PFSK-1 (cell line): ENCODE measurements around the gene PNPLA5.

Experiments
- SIN3A ChIP-seq: IDR thresholded peaks from 2 replicates; pipeline ENCODE4 v1.6.1; 2012; ENCODE audit warnings: mild to moderate bottlenecking, low read length, moderate library complexity, borderline replicate concordance; ENCODE audit not compliant: insufficient read depth
- TAF1 ChIP-seq: IDR thresholded peaks from 2 replicates; pipeline ENCODE4 v1.6.1; 2012; ENCODE audit warnings: low read length, control low read depth, borderline replicate concordance; ENCODE audit not compliant: insufficient read depth

- no peak for TF ChIP-seq SIN3A
- no peak for TF ChIP-seq TAF1
Observed at GRCh38 chr22:43839781-43840180, 52.0 kb downstream of the PNPLA5 start.
